ENCODE measurements around the gene XRRA1. TPM values are rescaled to one million over a fixed set of nuclear protein-coding genes. Genes with fewer than 3 reads are reported as not detected.
A peak's percentile ranks its signal among the peaks of the same experiment; 100 is the strongest.

Gene XRRA1
- total RNA-seq, 1 donor: 9.8 TPM

DNA sequence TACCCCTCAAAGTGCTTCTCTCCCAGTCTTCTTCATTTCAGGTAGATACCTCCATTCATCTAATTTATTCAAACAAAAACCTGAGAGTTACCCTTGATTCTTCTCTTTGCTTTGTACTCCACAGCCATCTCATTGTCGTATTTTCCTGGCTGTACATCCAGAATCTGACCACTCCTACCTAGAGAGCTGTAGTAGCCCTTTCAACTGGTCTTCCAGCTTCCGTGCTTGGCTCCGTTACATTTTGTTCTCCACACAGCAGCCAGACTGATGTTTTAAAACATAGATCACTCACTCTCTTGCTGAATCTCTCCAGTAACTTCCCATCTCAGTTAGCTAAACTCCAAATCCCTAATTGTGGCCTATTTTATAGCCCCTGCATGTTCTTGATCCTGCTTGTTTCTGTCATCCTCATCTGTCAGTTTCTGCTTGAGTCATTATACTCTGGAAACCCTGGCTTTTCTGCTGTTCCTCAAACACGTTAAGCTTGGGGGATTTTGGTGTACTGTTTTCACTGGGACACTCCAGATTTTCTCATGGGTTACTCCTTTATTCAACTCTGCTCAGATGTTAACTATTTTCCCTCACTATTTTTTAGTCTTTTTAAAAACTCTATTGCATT, 7.6 kb upstream of the XRRA1 start:
- H3K27ac ChIP-seq (ENCODE audit: low read depth, low read length): no peak overlapping the region
- no peak overlapping the region for H3K4me3 ChIP-seq (ENCODE audit: insufficient read depth, low read length)
- no peak overlapping the region for H2AFZ ChIP-seq (ENCODE audit: low read length)
- H3K27me3 ChIP-seq (ENCODE audit: insufficient read depth, low read length): no peaks in the 10 kb centered on the region
- peaks cover 45% of the 10 kb centered on the region for H4K20me1 ChIP-seq (ENCODE audit: insufficient read depth, low read length)
- H3K4me1 ChIP-seq (ENCODE audit: insufficient read depth, low read length): peaks cover 15% of the 10 kb centered on the region
- peak overlapping the region; percentile 26 for H3K4me2 ChIP-seq (ENCODE audit: insufficient read depth, low read length)
- peaks cover 98% of the 10 kb centered on the region for H3K79me2 ChIP-seq (ENCODE audit: insufficient read depth, low read length)
- DNase-seq (ENCODE audit: insufficient read length, low spot score, missing footprints): no peak
- H3K36me3 ChIP-seq (ENCODE audit: insufficient read depth, low read length): peaks cover 9% of the 10 kb centered on the region
- no peaks in the 10 kb centered on the region for H3K9me3 ChIP-seq (ENCODE audit: low read depth, low read length)
- no peak for TF ChIP-seq CTCF (IDR thresholded peaks at IDR 0.05; ENCODE audit: extremely low read depth, low read depth, low read length)

- Histone ChIP-seq H3K4me3 (ENCODE audit: insufficient read depth, low read length) (no peak overlapping the region), H3K79me2 (ENCODE audit: insufficient read depth, low read length) (peaks cover 98% of the 10 kb centered on the region), H3K27me3 (ENCODE audit: insufficient read depth, low read length) (no peaks in the 10 kb centered on the region), H3K4me1 (ENCODE audit: insufficient read depth, low read length) (peaks cover 22% of the 10 kb centered on the region), H2AFZ (ENCODE audit: low read length) (no peak overlapping the region), H4K20me1 (ENCODE audit: insufficient read depth, low read length) (peaks cover 56% of the 10 kb centered on the region), H3K27ac (ENCODE audit: low read depth, low read length) (no peak overlapping the region), H3K36me3 (ENCODE audit: insufficient read depth, low read length) (peaks cover 9% of the 10 kb centered on the region), H3K4me2 (ENCODE audit: insufficient read depth, low read length) (no peak overlapping the region), H3K9me3 (ENCODE audit: low read depth, low read length) (no peaks in the 10 kb centered on the region)
- TF ChIP-seq CTCF (IDR thresholded peaks at IDR 0.05; ENCODE audit: extremely low read depth, low read depth, low read length): no peak
- DNase-seq (ENCODE audit: insufficient read length, low spot score, missing footprints): no peak
Observed at GRCh38 chr11:74954199-74954598, 5.3 kb upstream of the XRRA1 start.

- H3K27me3 ChIP-seq (ENCODE audit: insufficient read depth, low read length): no peaks in the 10 kb centered on the region
- H2AFZ ChIP-seq (ENCODE audit: low read length): no peak overlapping the region
- no peak for TF ChIP-seq CTCF (IDR thresholded peaks at IDR 0.05; ENCODE audit: extremely low read depth, low read depth, low read length)
- H4K20me1 ChIP-seq (ENCODE audit: insufficient read depth, low read length): peaks cover 56% of the 10 kb centered on the region
- peaks cover 19% of the 10 kb centered on the region for H3K4me1 ChIP-seq (ENCODE audit: insufficient read depth, low read length)
- DNase-seq (ENCODE audit: insufficient read length, low spot score, missing footprints): no peak
- H3K4me2 ChIP-seq (ENCODE audit: insufficient read depth, low read length): no peak overlapping the region
- peaks cover 9% of the 10 kb centered on the region for H3K36me3 ChIP-seq (ENCODE audit: insufficient read depth, low read length)
- H3K79me2 ChIP-seq (ENCODE audit: insufficient read depth, low read length): peaks cover 98% of the 10 kb centered on the region
- H3K4me3 ChIP-seq (ENCODE audit: insufficient read depth, low read length): no peak overlapping the region
- H3K9me3 ChIP-seq (ENCODE audit: low read depth, low read length): no peaks in the 10 kb centered on the region
- no peak overlapping the region for H3K27ac ChIP-seq (ENCODE audit: low read depth, low read length)
Observed at GRCh38 chr11:74953451-74953850, 4.6 kb upstream of the XRRA1 start.

DNA sequence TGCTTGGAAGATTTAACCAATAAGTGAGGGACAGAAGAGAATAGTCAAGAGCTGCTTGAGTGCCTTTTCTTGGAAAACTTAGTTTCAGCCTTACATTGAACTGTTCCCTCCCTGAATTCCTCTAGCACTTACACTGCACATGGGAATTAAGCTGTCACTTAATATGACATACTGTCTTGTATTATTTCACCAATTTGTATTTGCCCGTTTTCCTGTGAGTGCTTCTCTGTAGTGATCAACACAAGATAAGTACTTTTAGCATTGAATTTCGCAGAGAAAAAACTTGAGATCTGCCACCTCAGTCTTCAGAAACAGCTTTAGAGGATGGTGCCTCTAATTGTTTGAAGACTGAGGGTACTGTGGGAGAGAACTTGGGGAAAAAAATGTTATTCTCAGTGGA, 3.9 kb upstream of the XRRA1 start:
- DNase-seq (ENCODE audit: insufficient read length, low spot score, missing footprints): no peak
- Histone ChIP-seq H3K79me2 (ENCODE audit: insufficient read depth, low read length) (peaks cover 98% of the 10 kb centered on the region), H3K4me1 (ENCODE audit: insufficient read depth, low read length) (peaks cover 23% of the 10 kb centered on the region), H4K20me1 (ENCODE audit: insufficient read depth, low read length) (peaks cover 53% of the 10 kb centered on the region), H3K9me3 (ENCODE audit: low read depth, low read length) (no peaks in the 10 kb centered on the region), H3K36me3 (ENCODE audit: insufficient read depth, low read length) (peaks cover 9% of the 10 kb centered on the region), H3K27ac (ENCODE audit: low read depth, low read length) (no peak overlapping the region), H3K27me3 (ENCODE audit: insufficient read depth, low read length) (no peaks in the 10 kb centered on the region), H3K4me3 (ENCODE audit: insufficient read depth, low read length) (no peak overlapping the region), H3K4me2 (ENCODE audit: insufficient read depth, low read length) (no peak overlapping the region), H2AFZ (ENCODE audit: low read length) (no peak overlapping the region)
- TF ChIP-seq CTCF (IDR thresholded peaks at IDR 0.05; ENCODE audit: extremely low read depth, low read depth, low read length): no peak
